H1 (cell line): ENCODE results near the gene ASMT. TPM values are rescaled to one million over a fixed set of nuclear protein-coding genes. Genes with fewer than 3 reads are reported as not detected.

Source experiments
- CHD2 ChIP-seq: IDR thresholded peaks from 2 replicates; pipeline ENCODE4 v1.6.1; 2012; ENCODE audit warnings: low read length, improper control_type of control experiment
- CREB1 ChIP-seq: IDR thresholded peaks from 2 replicates; pipeline ENCODE4 v1.6.1; 2012; ENCODE audit warnings: inconsistent platforms
- CTCF ChIP-seq, 3 experiments: IDR thresholded peaks; 1 replicate in 2 of 3; 2 replicates in 1 of 3; pipeline versions ENCODE4 v1.5.1 to v1.6.1; 2011; ENCODE audit warnings: low read length in 3 of 3, mild to moderate bottlenecking in 3 of 3, inconsistent platforms in 2 of 3, low read depth in 1 of 3, moderate library complexity in 1 of 3; ENCODE audit not compliant: insufficient read depth in 1 of 3; ENCODE audit errors: control extremely low read depth in 1 of 3
- MAFK ChIP-seq: IDR thresholded peaks from 2 replicates; pipeline ENCODE4 v1.6.1; 2012; ENCODE audit warnings: low read depth, mild to moderate bottlenecking, improper control_type of control experiment, low read length
- PHF8 ChIP-seq: fragments of 200-600 bp; sonication (generic); conservative IDR thresholded peaks from 2 replicates; pipeline ENCODE4 v1.7.1; 2012; ENCODE audit warnings: low read depth, mild to moderate bottlenecking, inconsistent platforms, low read length, moderate library complexity
- polyA plus RNA-seq, 7 experiments: library from polyadenylated mRNA; depleted of rRNA in 3 of 7; stranded (reverse) in 5 of 7; unstranded in 2 of 7; fragments of >200 nt in 5 of 7; fragments of 200-250 nt in 2 of 7; gene quantifications; 1 replicate in 5 of 7; 2 replicates in 1 of 7; 4 replicates in 1 of 7; pipeline versions ENCODE4 v1.2.1 to v1.2.3, GENCODE V29; 2011 to 2013; ENCODE audit warnings: missing spikeins in 2 of 7, mixed read lengths in 2 of 7
- total RNA-seq: library from RNA; stranded (reverse); fragmentation: NEBNext Ultra II Directional; extraction: Animal tissue kit (Norgen Biotek cat#: 25700); gene quantifications from 2 replicates; pipeline ENCODE4 v1.2.1, GENCODE V29; 2021

ASMT gene
- total and polyA plus RNA-seq, 2 of the 8 experiments (the other 6 are each of a cell fraction or from before 2014, with no cell fraction given) = 1.5 to 3.1 TPM

GRCh38 chrX:1601051-1601767 lies 13.7 kb upstream of the ASMT start (continued):
- TF ChIP-seq CREB1 = no peak
- no peak for TF ChIP-seq PHF8
- no peak for TF ChIP-seq CHD2
- TF ChIP-seq MAFK = no peak
- TF ChIP-seq CTCF (IDR thresholded peaks at IDR 0.05; ENCODE audit: control extremely low read depth in 1 of 3, insufficient read depth in 1 of 3, low read depth in 1 of 3, low read length in 3 of 3) = no peak
